Measurements from ENCODE around the gene FAM83C. TPM values are rescaled to one million over a fixed set of nuclear protein-coding genes. Genes with fewer than 3 reads are reported as not detected.

FAM83C gene
- total and polyA plus RNA-seq, 9 of the 15 experiments (the other 6 are each of a cell fraction or from before 2014, with no cell fraction given): not detected

- no peak for TF ChIP-seq CUX1 (CRISPR knock-in tag; IDR thresholded peaks at IDR 0.05)
- no peak for TF ChIP-seq MBD1 (CRISPR knock-in tag; IDR thresholded peaks at IDR 0.05)
- no peak for TF ChIP-seq E4F1 (CRISPR knock-in tag; IDR thresholded peaks at IDR 0.05; ENCODE audit: borderline replicate concordance)
- TF ChIP-seq GABPB1 (CRISPR knock-in tag; IDR thresholded peaks at IDR 0.05): 0 out of 2 replicates have a peak, but pooled peaks have one; percentile 20
- TF ChIP-seq ZNF3 (CRISPR knock-in tag; IDR thresholded peaks at IDR 0.05): no peak
- TF ChIP-seq ZNF584 (CRISPR knock-in tag; IDR thresholded peaks at IDR 0.05; ENCODE audit: low read depth): peak; percentile 94
- no peak for TF ChIP-seq NR2C1 (IDR thresholded peaks at IDR 0.05)
- TF ChIP-seq NR2C1 (tag; IDR thresholded peaks at IDR 0.05): 0 out of 2 replicates have a peak, but pooled peaks have one; percentile 23
- TF ChIP-seq PCBP2 (IDR thresholded peaks at IDR 0.05; ENCODE audit: low read depth, low read length, poor library complexity, severe bottlenecking): no peak
- no peak for TF ChIP-seq ETV5 (CRISPR knock-in tag; IDR thresholded peaks at IDR 0.05; ENCODE audit: low read depth)
- no peak for TF ChIP-seq KAT7 (CRISPR knock-in tag; IDR thresholded peaks at IDR 0.05; ENCODE audit: borderline replicate concordance)
- no peak for TF ChIP-seq ZNF140 (CRISPR knock-in tag; IDR thresholded peaks at IDR 0.05)
- no peak for TF ChIP-seq ZNF511 (CRISPR knock-in tag; IDR thresholded peaks at IDR 0.05)
- no peak for TF ChIP-seq SRSF9 (IDR thresholded peaks at IDR 0.05; ENCODE audit: borderline replicate concordance, low read depth, low read length)
- TF ChIP-seq TCF7 (IDR thresholded peaks at IDR 0.05; ENCODE audit: borderline replicate concordance): no peak
- TF ChIP-seq ARID1B (IDR thresholded peaks at IDR 0.05): peak; percentile 73
- TF ChIP-seq ARHGAP35 (IDR thresholded peaks at IDR 0.05; ENCODE audit: partially characterized antibody): no peak
- no peak for TF ChIP-seq NR3C1 (CRISPR knock-in tag; IDR thresholded peaks at IDR 0.05)
Measured at GRCh38 chr20:35305682-35306556, 13.7 kb upstream of the FAM83C start (continued).
